Measurements from ENCODE around the gene DDN. TPM values are rescaled to one million over a fixed set of nuclear protein-coding genes. Genes with fewer than 3 reads are reported as not detected.

DDN gene
- total RNA-seq, 4 donors from 2014 or later, result 0.27 to 0.28 TPM; not detected in 2

DNA sequence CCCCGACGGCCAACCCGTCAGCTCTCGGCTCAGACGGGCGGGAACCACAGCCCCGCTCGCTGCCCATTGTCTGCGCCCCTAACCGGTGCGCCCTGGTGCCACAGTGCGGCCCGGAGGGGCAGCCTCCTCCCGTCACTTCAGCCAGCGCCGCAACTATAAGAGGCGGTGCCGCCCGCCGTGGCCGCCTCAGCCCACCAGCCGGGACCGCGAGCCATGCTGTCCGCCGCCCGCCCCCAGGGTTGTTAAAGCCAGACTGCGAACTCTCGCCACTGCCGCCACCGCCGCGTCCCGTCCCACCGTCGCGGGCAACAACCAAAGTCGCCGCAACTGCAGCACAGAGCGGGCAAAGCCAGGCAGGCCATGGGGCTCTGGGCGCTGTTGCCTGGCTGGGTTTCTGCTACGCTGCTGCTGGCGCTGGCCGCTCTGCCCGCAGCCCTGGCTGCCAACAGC lies 20.9 kb downstream of the DDN start, which contains the start of gene WNT1:
Gene WNT1, plus strand, starts transcription at position 32 of the 450 bp plus-strand sequence. Its CDS starts 329 bp downstream, at position 361.
- H3K4me3 ChIP-seq, result peak within 1 kb of the TSS; percentile 28 to 49 (median 46)
- H3K27me3 ChIP-seq, result peaks cover 0 to 51% of the 10 kb centered on the region in 2 donors
- peak within 1 kb of the TSS in 2 of 4 donors; percentile 63 for H3K27ac ChIP-seq
- no peaks in the 10 kb centered on the region for H3K36me3 ChIP-seq
- peaks cover 0 to 4% (median 0%) of the 10 kb centered on the region in 4 donors for H3K9me3 ChIP-seq
- TF ChIP-seq, protein P1, sequence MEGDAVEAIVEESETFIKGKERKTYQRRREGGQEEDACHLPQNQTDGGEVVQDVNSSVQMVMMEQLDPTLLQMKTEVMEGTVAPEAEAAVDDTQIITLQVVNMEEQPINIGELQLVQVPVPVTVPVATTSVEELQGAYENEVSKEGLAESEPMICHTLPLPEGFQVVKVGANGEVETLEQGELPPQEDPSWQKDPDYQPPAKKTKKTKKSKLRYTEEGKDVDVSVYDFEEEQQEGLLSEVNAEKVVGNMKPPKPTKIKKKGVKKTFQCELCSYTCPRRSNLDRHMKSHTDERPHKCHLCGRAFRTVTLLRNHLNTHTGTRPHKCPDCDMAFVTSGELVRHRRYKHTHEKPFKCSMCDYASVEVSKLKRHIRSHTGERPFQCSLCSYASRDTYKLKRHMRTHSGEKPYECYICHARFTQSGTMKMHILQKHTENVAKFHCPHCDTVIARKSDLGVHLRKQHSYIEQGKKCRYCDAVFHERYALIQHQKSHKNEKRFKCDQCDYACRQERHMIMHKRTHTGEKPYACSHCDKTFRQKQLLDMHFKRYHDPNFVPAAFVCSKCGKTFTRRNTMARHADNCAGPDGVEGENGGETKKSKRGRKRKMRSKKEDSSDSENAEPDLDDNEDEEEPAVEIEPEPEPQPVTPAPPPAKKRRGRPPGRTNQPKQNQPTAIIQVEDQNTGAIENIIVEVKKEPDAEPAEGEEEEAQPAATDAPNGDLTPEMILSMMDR (IDR thresholded peaks at IDR 0.05), result peak in 1 of 6 experiments; percentile 3
- no peak for TF ChIP-seq POLR2A (IDR thresholded peaks at IDR 0.05)
- DNase-seq, result no peak
- H3K4me1 ChIP-seq, result peaks cover 0 to 48% (median 28%) of the 10 kb centered on the region in 4 donors

DNA sequence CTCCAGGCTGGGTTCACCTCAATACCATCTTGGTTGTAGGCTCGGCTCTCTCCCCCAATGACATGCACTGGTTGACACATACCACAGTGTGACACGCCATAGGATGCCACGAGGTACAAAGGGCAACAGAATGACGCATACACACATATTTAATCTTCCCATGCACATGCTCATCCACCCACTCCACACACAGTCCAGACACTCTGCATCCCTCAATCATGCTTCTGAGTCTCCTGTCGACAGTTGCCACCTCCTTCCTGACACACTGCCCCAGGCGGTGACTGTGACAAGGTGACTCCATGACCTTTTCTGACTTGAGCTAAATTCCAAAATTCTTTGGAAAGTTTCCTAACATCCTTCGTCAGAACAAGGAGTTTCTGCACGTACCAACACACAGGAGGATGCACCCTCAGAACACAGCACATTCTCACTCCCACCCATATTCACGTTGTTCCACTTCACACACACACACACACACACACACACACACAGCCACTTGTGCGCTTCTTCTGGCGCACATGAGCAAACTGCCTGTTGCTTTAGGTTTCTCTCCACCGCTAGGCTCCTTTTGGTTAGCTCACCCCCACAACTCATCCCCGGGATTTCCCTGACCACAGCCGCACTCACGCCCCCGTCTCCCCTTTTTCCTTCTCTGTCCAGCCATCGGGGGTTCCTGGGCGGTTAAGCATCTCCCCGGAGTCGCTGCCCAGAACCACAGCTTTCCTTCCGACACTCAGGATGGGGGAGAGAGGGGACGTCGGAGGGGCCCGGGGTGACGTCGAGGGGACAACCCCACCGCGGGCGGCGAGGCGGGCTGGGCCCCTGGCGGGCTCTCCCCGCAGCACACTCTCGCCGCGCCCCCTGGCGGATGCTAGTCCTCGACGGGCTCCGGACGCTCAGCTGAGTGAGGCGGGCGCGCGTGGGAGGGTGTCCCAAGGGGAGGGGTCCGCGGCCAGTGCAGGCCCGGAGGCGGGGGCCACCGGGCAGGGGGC lies 21.6 kb downstream of the DDN start:
- peaks cover 0 to 4% (median 0%) of the 10 kb centered on the region in 4 donors for H3K9me3 ChIP-seq
- TF ChIP-seq, protein P1 (IDR thresholded peaks at IDR 0.05), result peak; percentile 68 to 81 (median 80)
- TF ChIP-seq POLR2A (IDR thresholded peaks at IDR 0.05), result no peak
- H3K4me1 ChIP-seq, result peaks cover 0 to 48% (median 28%) of the 10 kb centered on the region in 4 donors
- H3K27ac ChIP-seq, result peak overlapping the region in 1 of 4 donors; percentile 63
- DNase-seq, result peak; percentile 76 to 83 (median 81)
- H3K36me3 ChIP-seq, result no peaks in the 10 kb centered on the region
- peaks cover 0 to 56% of the 10 kb centered on the region in 2 donors for H3K27me3 ChIP-seq
- peak overlapping the region; percentile 28 to 49 (median 46) for H3K4me3 ChIP-seq

DNA sequence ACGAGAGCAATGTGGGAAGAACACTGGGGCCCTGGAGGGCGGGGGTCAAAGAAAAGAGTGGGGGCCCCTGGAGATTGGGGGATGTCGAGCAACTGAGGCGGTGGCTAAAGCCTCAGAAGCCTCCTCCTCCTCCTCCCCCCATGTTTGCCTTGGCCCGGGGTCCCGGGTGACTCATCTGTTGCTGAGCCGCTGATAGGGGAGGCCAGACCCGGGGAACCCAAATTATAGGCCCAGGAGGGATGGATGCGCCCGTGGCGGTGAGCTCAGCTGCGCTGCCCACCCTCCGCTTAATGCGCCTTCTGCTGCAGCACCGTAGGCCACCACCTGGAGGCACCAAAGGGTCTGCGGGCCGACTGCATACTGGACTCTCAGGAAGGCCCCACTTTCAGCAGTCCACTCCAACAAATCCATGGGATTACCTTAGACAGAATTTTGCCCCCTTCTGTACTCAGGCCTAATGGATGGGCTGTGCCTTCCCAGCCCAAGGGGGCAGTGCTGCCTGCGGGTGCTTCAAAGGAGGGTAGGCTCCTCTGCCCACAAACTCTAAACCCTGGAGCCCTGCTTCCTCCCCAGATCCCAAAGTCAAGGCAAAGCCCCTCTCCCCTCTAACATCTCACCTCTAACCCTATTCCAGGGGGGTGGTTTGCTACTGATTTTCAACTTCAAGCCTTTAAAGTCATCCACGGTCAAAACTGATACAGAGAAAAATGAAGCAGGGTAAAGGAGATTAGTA lies 25.1 kb downstream of the DDN start:
- H3K4me3 ChIP-seq, result no peak overlapping the region
- H3K27ac ChIP-seq, result no peak overlapping the region
- TF ChIP-seq, protein P1 (IDR thresholded peaks at IDR 0.05), result peak in 5 of 6 experiments; percentile 15 to 60 (median 58)
- no peak for TF ChIP-seq POLR2A (IDR thresholded peaks at IDR 0.05)
- DNase-seq, result peak; percentile 41 to 77 (median 64)
- no peaks in the 10 kb centered on the region for H3K9me3 ChIP-seq
- peaks cover 0 to 44% (median 37%) of the 10 kb centered on the region in 4 donors for H3K4me1 ChIP-seq
- peaks cover 0 to 63% of the 10 kb centered on the region in 2 donors for H3K27me3 ChIP-seq
- no peaks in the 10 kb centered on the region for H3K36me3 ChIP-seq

DNA sequence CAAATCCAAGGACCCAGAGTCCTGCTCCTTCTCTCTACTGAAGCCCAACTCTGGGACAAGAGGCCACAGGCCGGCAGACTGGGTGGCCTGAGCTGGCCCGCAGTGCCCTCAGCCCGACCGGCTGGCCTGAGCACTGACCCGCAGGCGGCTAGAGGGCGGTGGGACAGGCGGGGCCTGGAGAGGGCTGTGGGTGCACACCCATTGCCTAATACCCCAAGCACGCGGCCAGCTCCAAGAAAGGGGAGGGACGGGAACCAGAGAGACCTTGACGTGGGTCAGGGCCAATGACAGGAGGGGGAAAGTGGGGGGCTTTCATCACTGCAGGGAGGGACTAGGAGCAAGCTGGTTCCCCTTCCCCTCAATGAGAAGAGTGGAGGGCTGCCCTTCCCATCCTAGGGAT lies 25.6 kb downstream of the DDN start:
- H3K4me3 ChIP-seq, result no peak overlapping the region
- peaks cover 0 to 58% of the 10 kb centered on the region in 2 donors for H3K27me3 ChIP-seq
- H3K9me3 ChIP-seq, result no peaks in the 10 kb centered on the region
- H3K36me3 ChIP-seq, result no peaks in the 10 kb centered on the region
- no peak for DNase-seq
- no peak overlapping the region for H3K27ac ChIP-seq
- TF ChIP-seq POLR2A (IDR thresholded peaks at IDR 0.05), result no peak
- TF ChIP-seq, protein P1 (IDR thresholded peaks at IDR 0.05), result no peak
- peaks cover 0 to 39% (median 32%) of the 10 kb centered on the region in 4 donors for H3K4me1 ChIP-seq

DNA sequence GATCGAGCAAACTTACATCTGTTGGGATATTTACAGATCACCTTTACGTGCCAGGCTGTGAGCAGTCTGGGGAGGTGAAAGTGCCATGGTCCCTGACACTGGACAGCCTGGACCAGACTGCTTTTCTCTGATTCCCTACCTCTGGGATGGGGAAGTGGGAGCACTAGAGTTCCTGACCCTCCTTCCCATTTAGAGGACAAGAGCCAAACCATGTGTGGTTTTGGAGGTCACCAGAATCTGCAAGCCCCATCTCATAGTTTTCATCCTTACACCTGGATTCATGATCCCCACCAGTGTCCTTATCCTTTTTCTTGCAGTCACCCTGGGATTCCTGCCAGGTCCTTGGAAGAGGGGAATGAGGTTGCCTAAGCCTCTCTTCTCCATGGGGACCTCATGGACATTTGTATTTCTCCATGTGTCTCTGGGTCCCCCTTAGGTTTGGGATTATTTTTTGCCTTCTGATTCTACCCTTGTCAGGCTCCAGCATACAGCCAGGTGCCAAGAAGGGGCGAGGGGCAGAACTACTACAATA lies 26.2 kb downstream of the DDN start:
- Histone ChIP-seq H3K27ac (no peak overlapping the region), H3K4me3 (no peak overlapping the region), H3K4me1 (peaks cover 0 to 34% (median 27%) of the 10 kb centered on the region in 4 donors), H3K27me3 (peaks cover 0 to 53% of the 10 kb centered on the region in 2 donors), H3K36me3 (no peaks in the 10 kb centered on the region), H3K9me3 (no peaks in the 10 kb centered on the region)
- DNase-seq, result no peak
- TF ChIP-seq, protein P1 (IDR thresholded peaks at IDR 0.05), result no peak
- no peak for TF ChIP-seq POLR2A (IDR thresholded peaks at IDR 0.05)

All from Peyer's patch (tissue), 4 donors.